GM12874 (cell line): ENCODE results near the gene BCL2L1.

Source experiments
- TF ChIP-seq, protein P1 (sequence below): IDR thresholded peaks from 2 replicates; pipeline ENCODE4 v1.5.1; 2011; ENCODE audit warnings: low read depth, mild to moderate bottlenecking, control low read depth, low read length, moderate library complexity; ENCODE audit not compliant: insufficient read depth

Gene BCL2L1

DNA sequence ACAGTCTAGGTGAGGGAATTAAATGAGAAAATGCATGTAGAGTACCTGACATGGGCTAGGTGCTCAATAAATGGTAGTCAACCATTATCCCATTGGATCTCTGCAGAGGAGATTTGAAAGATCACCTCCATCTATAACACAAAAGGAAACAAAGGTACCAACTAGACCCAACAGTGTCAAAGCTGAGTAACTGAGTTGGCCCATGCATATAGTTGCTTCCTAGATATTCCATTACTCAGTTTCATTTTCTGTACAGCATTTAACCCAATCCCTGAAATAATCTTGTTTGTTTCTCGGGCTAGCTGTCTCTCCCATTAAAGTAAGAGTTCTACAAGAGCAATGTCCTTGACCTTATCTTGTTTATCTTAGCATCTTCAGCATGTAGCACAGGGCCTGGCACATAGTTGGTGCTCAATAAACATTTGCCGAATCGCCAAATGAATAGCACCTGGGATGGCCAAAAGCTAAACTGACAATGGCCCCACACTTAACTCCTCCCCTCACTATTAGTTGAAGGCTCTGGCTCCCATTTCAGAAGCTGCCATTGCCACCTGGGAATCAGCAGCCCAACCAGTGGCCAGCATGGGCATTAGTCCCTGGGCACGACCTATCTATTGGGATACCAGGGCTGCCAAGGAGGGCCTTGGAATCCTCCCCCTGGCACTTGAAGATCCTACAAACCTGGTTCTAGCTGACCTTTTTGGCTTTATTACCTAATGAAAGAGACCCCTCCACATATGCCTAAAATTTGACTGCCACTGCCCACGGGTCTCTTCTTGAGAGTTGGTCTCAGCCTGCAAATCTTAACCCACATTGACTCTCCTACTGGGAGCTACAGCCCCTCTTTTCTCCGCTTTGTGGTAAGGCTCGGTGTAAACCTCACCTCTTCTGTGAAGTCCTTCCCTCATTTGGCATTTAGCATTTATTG, 22.6 kb downstream of the BCL2L1 start:
- TF ChIP-seq, protein P1, sequence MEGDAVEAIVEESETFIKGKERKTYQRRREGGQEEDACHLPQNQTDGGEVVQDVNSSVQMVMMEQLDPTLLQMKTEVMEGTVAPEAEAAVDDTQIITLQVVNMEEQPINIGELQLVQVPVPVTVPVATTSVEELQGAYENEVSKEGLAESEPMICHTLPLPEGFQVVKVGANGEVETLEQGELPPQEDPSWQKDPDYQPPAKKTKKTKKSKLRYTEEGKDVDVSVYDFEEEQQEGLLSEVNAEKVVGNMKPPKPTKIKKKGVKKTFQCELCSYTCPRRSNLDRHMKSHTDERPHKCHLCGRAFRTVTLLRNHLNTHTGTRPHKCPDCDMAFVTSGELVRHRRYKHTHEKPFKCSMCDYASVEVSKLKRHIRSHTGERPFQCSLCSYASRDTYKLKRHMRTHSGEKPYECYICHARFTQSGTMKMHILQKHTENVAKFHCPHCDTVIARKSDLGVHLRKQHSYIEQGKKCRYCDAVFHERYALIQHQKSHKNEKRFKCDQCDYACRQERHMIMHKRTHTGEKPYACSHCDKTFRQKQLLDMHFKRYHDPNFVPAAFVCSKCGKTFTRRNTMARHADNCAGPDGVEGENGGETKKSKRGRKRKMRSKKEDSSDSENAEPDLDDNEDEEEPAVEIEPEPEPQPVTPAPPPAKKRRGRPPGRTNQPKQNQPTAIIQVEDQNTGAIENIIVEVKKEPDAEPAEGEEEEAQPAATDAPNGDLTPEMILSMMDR = no peak

DNA sequence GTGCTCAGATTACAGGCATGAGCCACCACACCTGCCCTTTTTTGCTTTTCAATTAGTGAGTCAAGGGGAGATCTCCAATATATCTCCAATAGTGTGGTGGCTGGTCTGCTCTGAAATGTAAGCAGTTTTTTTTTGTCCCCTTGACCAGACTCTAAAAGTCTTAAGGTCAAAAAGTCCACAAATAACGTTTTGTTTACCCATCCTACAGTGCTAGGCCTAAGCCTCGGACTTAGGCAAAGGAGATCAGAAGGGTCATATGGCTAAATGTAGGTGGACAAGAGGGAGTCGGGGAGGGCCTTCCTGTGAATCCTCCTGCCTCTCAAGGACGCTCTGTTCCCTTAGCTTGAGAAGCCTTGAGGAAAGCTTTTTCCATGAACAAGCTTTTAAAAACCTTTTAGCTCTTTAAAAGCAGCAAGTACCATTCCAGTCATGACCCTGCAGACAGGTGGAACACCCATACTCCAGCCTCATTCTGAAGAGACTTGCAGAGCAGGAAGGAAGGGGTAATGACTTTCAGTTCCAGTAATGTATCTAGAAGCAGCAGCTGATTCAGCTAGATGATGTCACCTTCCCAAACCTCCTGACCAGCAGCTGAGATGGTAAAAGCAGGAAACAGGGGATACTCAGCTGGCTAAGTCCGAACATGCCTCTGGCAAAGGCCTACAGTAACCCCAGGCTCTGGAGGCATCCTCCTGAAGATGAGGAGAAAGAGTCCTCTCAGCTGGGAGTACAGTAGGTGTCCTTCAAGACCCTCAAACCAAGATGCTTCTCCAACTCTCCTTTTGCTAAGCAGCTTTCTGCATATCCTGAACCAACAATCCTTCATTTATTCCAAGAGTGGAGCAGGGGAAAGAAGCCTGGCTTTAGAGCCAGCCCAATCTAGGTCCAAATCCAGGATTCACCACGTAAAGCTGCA, 23.6 kb downstream of the BCL2L1 start:
- TF ChIP-seq, protein P1 = no peak

DNA sequence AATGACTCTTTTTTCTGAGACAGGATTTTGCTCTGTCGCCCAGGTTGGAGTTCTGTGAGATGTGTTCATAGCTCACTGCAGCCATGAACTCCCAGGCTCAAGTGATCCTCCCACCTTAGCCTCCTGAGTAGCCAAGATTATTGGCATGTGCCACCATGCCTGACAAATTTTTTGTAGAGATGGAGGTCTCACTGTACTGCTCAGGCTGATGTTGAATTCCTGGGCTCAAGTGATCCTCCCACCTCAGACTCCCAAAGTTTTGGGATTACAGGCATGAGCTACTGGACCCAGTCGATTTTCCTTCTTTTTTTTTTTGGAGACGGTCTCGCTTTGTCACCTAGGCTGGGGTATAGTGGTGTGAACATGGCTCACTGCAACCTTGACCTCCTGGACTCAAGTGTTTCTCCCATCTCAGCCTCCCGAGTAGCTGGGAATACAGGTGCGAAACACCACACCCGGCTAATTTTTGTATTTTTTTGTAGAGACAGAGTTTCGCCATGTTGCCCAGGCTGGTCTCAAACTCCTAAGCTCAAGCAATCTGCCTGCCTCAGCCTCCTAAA, 24.3 kb downstream of the BCL2L1 start:
- TF ChIP-seq, protein P1 = no peak

DNA sequence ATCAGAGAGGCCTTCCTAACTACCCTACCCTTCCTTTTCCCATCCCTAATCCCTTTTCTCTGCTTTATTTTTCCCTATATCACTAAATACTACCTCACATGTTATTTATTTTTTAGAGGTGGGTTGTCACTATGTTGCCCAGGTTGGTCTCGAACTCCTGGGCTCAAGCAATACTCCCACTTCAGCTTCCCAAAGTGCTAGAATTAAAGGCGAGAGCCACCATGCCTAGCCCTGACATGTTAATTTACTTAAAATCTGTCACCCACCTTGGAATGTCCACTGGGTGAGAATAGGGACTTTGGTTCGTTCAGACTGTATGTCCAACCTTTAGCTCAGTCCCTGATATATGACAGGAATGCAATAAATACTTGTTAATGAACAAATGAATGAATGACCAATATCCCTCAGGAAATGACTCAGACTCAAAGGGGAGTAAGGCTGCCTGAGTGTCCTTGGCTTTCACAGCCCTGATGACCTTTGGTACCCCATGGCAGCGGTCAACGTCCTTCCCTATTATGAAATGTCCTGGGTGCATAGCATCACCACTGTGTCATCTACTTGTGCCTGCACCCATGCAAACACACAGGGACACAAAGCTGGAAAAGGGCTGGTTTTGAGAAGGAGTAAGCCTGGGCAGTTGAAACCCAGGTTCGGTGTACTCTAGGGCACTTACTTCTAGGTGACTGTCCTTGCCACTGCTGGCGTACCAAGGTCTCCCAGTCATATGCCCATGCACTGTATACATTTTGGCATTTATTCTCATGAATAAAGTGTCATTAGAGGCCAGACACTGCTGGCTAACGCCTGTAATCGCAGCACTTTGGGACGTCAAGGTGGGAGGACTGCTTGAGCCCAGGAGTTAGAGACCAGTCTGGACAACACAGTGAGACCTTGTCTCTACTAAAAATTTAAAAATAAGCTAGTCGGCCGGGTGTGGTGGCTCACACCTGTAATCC, 26.5 kb downstream of the BCL2L1 start:
- TF ChIP-seq, protein P1 = no peak

DNA sequence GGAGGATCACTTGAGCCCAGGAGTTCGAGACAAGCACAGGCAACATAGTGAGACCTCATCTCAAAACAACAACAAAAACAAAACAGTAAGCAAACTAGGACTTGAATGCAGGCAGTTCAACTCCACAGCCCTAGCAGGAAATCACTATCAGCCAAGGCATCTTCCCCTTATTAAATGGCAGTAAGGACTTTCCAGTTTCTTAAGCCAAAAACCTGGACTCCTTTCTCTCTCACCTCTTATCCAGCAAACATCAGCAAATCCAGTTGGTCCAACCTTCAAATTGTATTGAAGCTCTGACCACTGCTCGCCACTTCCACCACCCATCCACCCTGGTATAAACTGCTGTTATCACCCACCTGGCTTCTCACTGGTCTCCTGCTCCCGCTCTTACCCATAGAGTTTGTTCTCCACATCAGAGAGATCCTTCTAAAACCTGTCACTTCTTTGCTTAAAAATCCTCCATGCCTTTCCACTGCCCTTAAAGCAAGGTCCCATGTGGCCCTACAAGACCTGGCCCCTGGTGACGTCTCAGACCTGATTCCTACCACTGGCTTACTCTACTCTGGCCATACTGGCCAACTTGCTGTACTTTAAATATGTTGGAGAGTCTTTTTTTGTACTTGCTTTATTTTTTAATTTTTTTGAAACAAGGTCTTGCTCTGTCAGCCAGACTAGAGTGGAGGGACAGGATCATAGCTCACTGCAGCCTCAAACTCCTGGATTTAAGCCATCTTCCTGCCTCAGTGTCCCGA, 27.6 kb downstream of the BCL2L1 start:
- TF ChIP-seq, protein P1 = no peak

DNA sequence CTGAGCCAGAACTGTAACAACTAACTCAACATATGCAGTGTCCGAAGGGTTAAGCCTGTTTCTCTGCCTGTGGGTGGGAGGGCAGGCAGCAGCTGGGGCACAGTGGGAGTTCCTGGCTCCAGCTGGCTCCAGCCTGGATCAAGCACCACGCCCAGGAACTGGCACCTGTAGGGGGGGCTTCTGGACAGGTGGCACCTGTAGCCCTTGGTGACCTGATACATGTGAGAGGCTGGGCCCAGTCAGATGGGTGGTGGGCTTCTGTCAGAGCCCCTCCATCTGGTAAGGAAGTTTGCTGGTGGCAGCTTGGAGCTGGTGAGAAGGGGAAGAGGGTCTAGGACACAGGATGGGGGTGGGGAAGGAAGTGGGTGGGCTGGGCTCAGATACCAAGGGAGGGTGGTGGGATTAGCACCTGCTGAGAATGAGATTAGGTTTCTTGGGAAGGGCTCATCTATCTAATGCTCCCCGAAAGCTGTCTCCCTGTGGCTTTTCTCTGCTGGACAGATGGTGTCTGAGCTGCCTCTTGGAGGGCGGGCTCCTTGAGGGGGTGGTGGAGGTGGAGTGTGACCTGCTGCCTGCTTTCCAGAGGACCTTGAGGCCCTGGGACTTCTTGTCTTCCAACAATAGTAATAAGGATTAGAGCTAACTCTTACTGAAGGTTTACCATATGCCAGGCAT, 28.5 kb downstream of the BCL2L1 start:
- TF ChIP-seq, protein P1 = no peak
